Stimulated activated naive CD4-positive, alpha-beta T cell (primary cell): ENCODE data around the gene C11orf97.
A peak's percentile ranks its signal among the peaks of the same experiment; 100 is the strongest.
"Not testable (repeated sequence)": the region's sequence is repeated elsewhere in the genome, so short reads cannot be mapped to it uniquely, and the experiment has no call there.

Source experiments
- DNase-seq, 6 experiments: peaks; one replicate each; lab custom pipeline; 2025; lab: John Stamatoyannopoulos, UW

C11orf97 gene

GRCh38 chr11:94525546-94526324 is 13.5 kb downstream of the C11orf97 start:
- no peak for DNase-seq

- DNase-seq, result no peak
These were observed 14.6 kb downstream of the C11orf97 start for GRCh38 chr11:94526645-94527438.

GRCh38 chr11:94528551-94528950 is 16.3 kb downstream of the C11orf97 start:
- DNase-seq, result no peak

- no peak for DNase-seq
These were observed 19.9 kb downstream of the C11orf97 start for GRCh38 chr11:94532211-94532610.

- DNase-seq, result no peak
These were observed 20.9 kb downstream of the C11orf97 start for GRCh38 chr11:94533206-94533605.

GRCh38 chr11:94533696-94534630 is 21.7 kb downstream of the C11orf97 start:
- no peak for DNase-seq

GRCh38 chr11:94536386-94536785 is 24.1 kb downstream of the C11orf97 start:
- no peak for DNase-seq

GRCh38 chr11:94537031-94537600 is 24.9 kb downstream of the C11orf97 start:
- DNase-seq, result no peak

GRCh38 chr11:94539420-94539819 is 27.2 kb downstream of the C11orf97 start:
- no peak for DNase-seq

GRCh38 chr11:94543695-94544645 is 31.7 kb downstream of the C11orf97 start, which contains the start of gene FUT4:
TSS of gene FUT4 (plus strand) at chr11:94543921. CDS start at chr11:94544134, 213 bp downstream.
- DNase-seq, result peak; percentile 48 to 85 (median 71)

GRCh38 chr11:94544646-94545263 is 32.5 kb downstream of the C11orf97 start:
- no peak for DNase-seq

GRCh38 chr11:94545264-94546161 is 33.3 kb downstream of the C11orf97 start:
- no peak for DNase-seq

- no peak for DNase-seq
These were observed 33.9 kb downstream of the C11orf97 start for GRCh38 chr11:94546162-94546470.

GRCh38 chr11:94546886-94547285 is 34.6 kb downstream of the C11orf97 start:
- DNase-seq, result no peak

GRCh38 chr11:94549146-94549545 is 36.9 kb downstream of the C11orf97 start:
- no peak for DNase-seq

- no peak for DNase-seq
These were observed 38.3 kb downstream of the C11orf97 start for GRCh38 chr11:94550513-94550912.

GRCh38 chr11:94553938-94554337 is 41.7 kb downstream of the C11orf97 start:
- DNase-seq, result no peak

- DNase-seq, result not testable (repeated sequence)
These were observed 43.6 kb downstream of the C11orf97 start for GRCh38 chr11:94555752-94556329.

GRCh38 chr11:94557421-94557820 is 45.2 kb downstream of the C11orf97 start:
- no peak for DNase-seq
